ENCODE data around the gene CMKLR1.

- TF ChIP-seq ZNF274 (IDR thresholded peaks at IDR 0.05; ENCODE audit: insufficient read depth, insufficient read length) (no peak), SREBF1 (IDR thresholded peaks at IDR 0.05; ENCODE audit: low read length) (no peak), NR2C2 (IDR thresholded peaks at IDR 0.05; ENCODE audit: borderline replicate concordance, control insufficient read depth, insufficient read length, low read depth) (no peak), CTCF (IDR thresholded peaks at IDR 0.05 in 2 of 3, conservative IDR thresholded peaks at IDR 0.05 in 1 of 3; ENCODE audit: control insufficient read depth in 2 of 3, extremely low read depth in 1 of 3, insufficient read depth in 1 of 3, low read depth in 3 of 3, low read length in 3 of 3) (no peak), RCOR1 (conservative IDR thresholded peaks at IDR 0.05; ENCODE audit: low read depth, low read length) (no peak), ATF3 (IDR thresholded peaks at IDR 0.05; ENCODE audit: borderline replicate concordance, extremely low read depth, low read depth, low read length) (no peak), POLR2AphosphoS5 (IDR thresholded peaks at IDR 0.05; ENCODE audit: low read length) (no peak), HCFC1 (IDR thresholded peaks at IDR 0.05; ENCODE audit: low read length) (no peak), ATF2 (IDR thresholded peaks at IDR 0.05; ENCODE audit: low read length) (no peak)
Measured at GRCh38 chr12:108298761-108299275, 40.3 kb downstream of the CMKLR1 start.
